ENCODE measurements around the gene SYNPO.

Gene SYNPO

GRCh38 chr5:150613991-150614660, 26.3 kb upstream of the SYNPO start:
- no peak for DNase-seq (ENCODE audit: low read depth)
- no peak overlapping the region for H3K4me3 ChIP-seq (ENCODE audit: low read length)
- peak; percentile 50 for TF ChIP-seq CTCF (conservative IDR thresholded peaks at IDR 0.05; ENCODE audit: low read depth, low read length)

GRCh38 chr5:150614661-150615060, 25.8 kb upstream of the SYNPO start:
- no peak for TF ChIP-seq CTCF (conservative IDR thresholded peaks at IDR 0.05; ENCODE audit: low read depth, low read length)
- no peak for DNase-seq (ENCODE audit: low read depth)
- no peak overlapping the region for H3K4me3 ChIP-seq (ENCODE audit: low read length)

GRCh38 chr5:150615141-150615699, 25.2 kb upstream of the SYNPO start:
- DNase-seq (ENCODE audit: low read depth) = no peak
- TF ChIP-seq CTCF (conservative IDR thresholded peaks at IDR 0.05; ENCODE audit: low read depth, low read length) = no peak

GRCh38 chr5:150616024-150616470, 24.4 kb upstream of the SYNPO start:
- TF ChIP-seq CTCF (conservative IDR thresholded peaks at IDR 0.05; ENCODE audit: low read depth, low read length) = no peak
- peak; percentile 51 for DNase-seq (ENCODE audit: low read depth)
- no peak overlapping the region for H3K4me3 ChIP-seq (ENCODE audit: low read length)

More at GRCh38 chr5:150615141-150615699, 25.2 kb upstream of the SYNPO start:
- H3K4me3 ChIP-seq (ENCODE audit: low read length) = no peak overlapping the region

- DNase-seq (ENCODE audit: low read depth) = no peak
- no peak overlapping the region for H3K4me3 ChIP-seq (ENCODE audit: low read length)
- no peak for TF ChIP-seq CTCF (conservative IDR thresholded peaks at IDR 0.05; ENCODE audit: low read depth, low read length)
Observed at GRCh38 chr5:150616506-150616905, 24.0 kb upstream of the SYNPO start.

- DNase-seq (ENCODE audit: low read depth) = no peak
Observed at GRCh38 chr5:150618163-150618562, 22.3 kb upstream of the SYNPO start.

More at GRCh38 chr5:150618163-150618562, 22.3 kb upstream of the SYNPO start:
- TF ChIP-seq CTCF (conservative IDR thresholded peaks at IDR 0.05; ENCODE audit: low read depth, low read length) = no peak
- H3K4me3 ChIP-seq (ENCODE audit: low read length) = no peak overlapping the region

All from retinal pigment epithelial cell (primary cell).